Retinal pigment epithelial cell (primary cell): Measurements from ENCODE around the gene GGPS1.
A peak's percentile ranks its signal among the peaks of the same experiment; 100 is the strongest.
"Not testable (repeated sequence)": the region's sequence is repeated elsewhere in the genome, so short reads cannot be mapped to it uniquely, and the experiment has no call there.

Source experiments
- DNase-seq: peaks from one replicate; pipeline ENCODE4 v3.0.0-alpha.2; 2010; ENCODE audit warnings: low read depth
- H3K4me3 ChIP-seq: 2 replicates; pipeline ENCODE4 v1.5.1; 2011; ENCODE audit warnings: mild to moderate bottlenecking, low read length, control low read depth, moderate library complexity
- CTCF ChIP-seq: conservative IDR thresholded peaks from 2 replicates; pipeline ENCODE4 v1.5.1; 2011; ENCODE audit warnings: low read depth, low read length, control low read depth, inconsistent platforms

GGPS1 gene

DNA sequence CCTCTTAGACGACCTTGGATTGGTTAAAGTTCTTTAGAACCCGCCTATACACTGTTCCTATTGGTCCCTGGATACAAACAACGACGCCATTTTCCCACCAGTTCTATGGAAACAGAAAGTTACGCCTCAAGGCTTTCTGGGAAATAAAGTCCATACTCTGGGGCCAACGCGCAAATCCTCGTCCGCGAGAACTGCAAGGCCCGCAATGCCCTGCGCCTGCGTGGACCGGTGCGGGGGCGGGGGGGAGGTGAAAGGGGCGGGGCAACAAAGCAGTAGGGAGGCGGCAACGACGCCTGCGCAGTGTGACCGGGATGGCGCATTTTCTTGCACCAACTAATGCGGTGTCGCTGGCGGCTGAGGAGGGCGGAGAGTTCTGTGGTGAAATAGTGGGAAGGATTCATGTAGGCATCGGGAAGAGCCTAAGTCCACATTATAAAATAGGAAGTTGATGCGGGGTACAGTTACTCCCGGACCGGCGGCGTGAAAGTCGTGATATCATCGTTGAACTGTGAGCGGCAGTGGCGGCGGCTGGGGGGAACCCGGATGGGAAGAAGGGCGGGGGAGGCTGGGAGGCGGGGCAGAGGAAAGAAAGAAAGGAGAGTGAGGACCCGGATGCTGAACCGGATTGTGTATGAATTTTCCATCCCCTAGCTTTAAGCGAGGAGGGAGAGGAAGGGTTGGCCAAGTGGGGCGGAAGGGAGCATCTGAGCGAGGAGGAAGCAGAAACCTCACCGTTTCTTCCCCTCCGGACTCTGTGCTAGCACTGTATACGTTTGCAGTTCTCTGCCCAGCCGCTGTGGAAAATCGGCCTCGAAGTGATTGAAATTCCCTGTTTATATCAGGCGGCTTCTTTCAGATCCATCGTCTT lies at the start of gene GGPS1:
TSS of gene GGPS1 (plus strand) at position 300 of the 868 bp plus-strand sequence. CDS start 6,695 bp downstream, outside the sequence.
- no peak for TF ChIP-seq CTCF
- DNase-seq = peak; percentile 99
- H3K4me3 ChIP-seq = peak within 1 kb of the TSS; percentile 95

GRCh38 chr1:235278915-235279292 lies 49.5 kb upstream of the GGPS1 start:
- H3K4me3 ChIP-seq = no peak overlapping the region
- no peak for TF ChIP-seq CTCF
- DNase-seq = no peak

DNA sequence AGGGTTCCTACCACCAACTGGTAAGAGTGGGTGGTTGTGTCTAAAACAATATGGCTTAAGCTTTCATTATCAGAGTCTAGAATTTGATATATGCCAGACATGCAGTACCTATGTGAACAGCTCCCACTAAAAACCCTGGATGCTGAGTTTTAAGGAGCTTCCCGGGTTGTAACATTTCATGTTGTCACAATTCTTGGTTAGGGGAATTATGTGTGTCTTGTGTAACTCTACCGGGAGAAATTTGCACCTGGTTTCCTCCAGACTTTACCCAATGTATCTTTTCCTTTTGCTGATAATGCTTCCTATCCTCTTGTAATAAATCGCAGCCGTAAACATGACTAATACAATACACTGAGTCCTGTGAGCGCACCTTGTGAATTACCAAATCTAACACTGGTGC lies 48.7 kb upstream of the GGPS1 start:
- no peak for DNase-seq
- H3K4me3 ChIP-seq = no peak overlapping the region
- no peak for TF ChIP-seq CTCF

DNA sequence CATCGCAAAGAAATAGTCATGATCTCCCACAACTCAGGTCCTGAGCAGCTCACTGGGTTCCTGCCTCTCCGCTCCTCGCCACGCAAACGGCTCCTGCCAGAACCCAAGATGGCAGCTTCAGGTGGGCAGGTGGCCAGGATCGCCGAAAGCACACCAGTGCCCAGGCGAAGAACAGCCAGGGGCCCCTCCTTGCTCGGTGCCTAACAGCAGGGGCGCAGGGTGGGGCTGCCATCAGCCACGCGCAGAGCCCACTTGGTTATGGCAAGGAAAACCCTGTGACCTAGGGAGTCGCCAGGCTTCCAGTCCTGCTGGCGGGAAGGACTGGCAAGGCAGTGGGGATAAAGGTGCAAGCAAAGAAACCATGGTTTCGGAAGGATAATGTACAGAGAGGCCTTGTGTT lies 47.9 kb upstream of the GGPS1 start:
- no peak overlapping the region for H3K4me3 ChIP-seq
- DNase-seq = no peak
- TF ChIP-seq CTCF = no peak

DNA sequence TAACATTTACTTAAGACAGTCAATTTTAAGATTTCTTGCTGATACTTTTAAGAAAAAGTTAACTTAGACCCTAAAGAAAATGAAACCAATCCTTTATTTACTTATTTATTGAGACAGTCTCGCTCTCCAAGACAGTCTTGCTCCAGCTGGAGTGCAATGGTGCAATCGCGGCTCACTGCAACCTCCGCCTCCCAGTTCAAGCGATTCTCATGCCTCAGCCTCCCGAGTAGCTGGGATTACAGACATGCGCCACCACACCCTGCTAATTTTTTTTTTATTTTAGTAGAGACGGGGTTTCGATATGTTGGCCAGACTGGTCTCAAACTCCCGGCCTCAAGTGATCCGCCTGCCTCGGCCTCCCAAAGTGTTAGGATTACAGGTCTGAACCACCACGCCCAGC lies 44.7 kb upstream of the GGPS1 start:
- H3K4me3 ChIP-seq, DNase-seq: not testable (repeated sequence)

- no peak for TF ChIP-seq CTCF
Observed at GRCh38 chr1:235284231-235284769, 44.1 kb upstream of the GGPS1 start.

GRCh38 chr1:235286667-235287066 lies 41.7 kb upstream of the GGPS1 start:
- no peak for TF ChIP-seq CTCF
- no peak for DNase-seq
- no peak overlapping the region for H3K4me3 ChIP-seq

More at GRCh38 chr1:235284231-235284769, 44.1 kb upstream of the GGPS1 start:
- H3K4me3 ChIP-seq = no peak overlapping the region
- no peak for DNase-seq
